ENCODE data around the gene IFI6. TPM values are rescaled to one million over a fixed set of nuclear protein-coding genes. Genes with fewer than 3 reads are reported as not detected.

The IFI6 gene
- polyA plus RNA-seq, 1 donor (not counting 4 experiments of a cell fraction or from before 2014, with no cell fraction given) = 618 TPM

DNA sequence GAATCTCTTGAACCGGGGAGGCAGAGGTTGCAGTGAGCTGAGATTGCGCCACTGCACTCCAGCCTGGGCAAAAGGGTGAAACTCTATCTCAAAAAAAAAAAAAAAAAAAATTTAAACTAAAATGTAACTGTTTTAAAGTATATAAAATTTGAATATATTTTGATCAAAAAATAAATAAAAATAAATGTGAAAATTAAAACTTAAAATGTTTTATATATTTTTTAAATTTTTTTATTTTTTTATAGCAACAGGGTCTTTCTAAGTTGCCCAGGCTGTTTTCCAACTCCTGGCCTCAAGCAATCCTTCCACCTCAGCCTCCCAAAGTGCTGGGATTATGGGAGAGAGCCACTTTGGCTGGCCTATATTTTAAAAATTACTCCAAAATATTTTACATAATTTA, 38.6 kb upstream of the IFI6 start:
- DNase-seq (ENCODE audit: low read depth, low spot score) (no peak), FAIRE-seq (no peak)
- H3K9me1 ChIP-seq (ENCODE audit: control insufficient read depth, extremely low read depth, insufficient read depth, low read length) = no peaks in the 10 kb centered on the region
- no peak overlapping the region for H3K27ac ChIP-seq (ENCODE audit: control insufficient read depth, insufficient read depth, low read length)
- no peaks in the 10 kb centered on the region for H3K27me3 ChIP-seq (ENCODE audit: control insufficient read depth, extremely low read depth, insufficient read depth, low read length)
- no peaks in the 10 kb centered on the region for H3K9me3 ChIP-seq (ENCODE audit: control insufficient read depth, low read depth, low read length)
- no peaks in the 10 kb centered on the region for H4K20me1 ChIP-seq (ENCODE audit: control insufficient read depth, extremely low read depth, insufficient read depth, low read length)
- no peaks in the 10 kb centered on the region for H3K4me1 ChIP-seq (ENCODE audit: control insufficient read depth, extremely low read depth, insufficient read depth, low read length)
- H2AFZ ChIP-seq (ENCODE audit: control insufficient read depth, low read length) = no peak overlapping the region
- no peak overlapping the region for H3K4me2 ChIP-seq (ENCODE audit: control insufficient read depth, extremely low read depth, insufficient read depth, low read depth, low read length)
- no peak overlapping the region for H3K9ac ChIP-seq (ENCODE audit: control insufficient read depth, extremely low read depth, insufficient read depth, low read length)
- dilution Hi-C loops (cut with MboI; ENCODE audit: extremely low pct_ligation_motif_present, low sequenced_read_pairs) = no loop called here
- no peaks in the 10 kb centered on the region for H3K79me2 ChIP-seq (ENCODE audit: control insufficient read depth, insufficient read depth, low read length)
- H3K36me3 ChIP-seq (ENCODE audit: control insufficient read depth in 2 of 2, extremely low read depth in 1 of 2, insufficient read depth in 2 of 2, low read length in 2 of 2) = no peaks in the 10 kb centered on the region
- no peak overlapping the region for H3K4me3 ChIP-seq (ENCODE audit: control insufficient read depth in 2 of 3, extremely low read depth in 1 of 3, insufficient read depth in 2 of 3, low read depth in 1 of 3, low read length in 3 of 3)
- TF ChIP-seq, protein P1, sequence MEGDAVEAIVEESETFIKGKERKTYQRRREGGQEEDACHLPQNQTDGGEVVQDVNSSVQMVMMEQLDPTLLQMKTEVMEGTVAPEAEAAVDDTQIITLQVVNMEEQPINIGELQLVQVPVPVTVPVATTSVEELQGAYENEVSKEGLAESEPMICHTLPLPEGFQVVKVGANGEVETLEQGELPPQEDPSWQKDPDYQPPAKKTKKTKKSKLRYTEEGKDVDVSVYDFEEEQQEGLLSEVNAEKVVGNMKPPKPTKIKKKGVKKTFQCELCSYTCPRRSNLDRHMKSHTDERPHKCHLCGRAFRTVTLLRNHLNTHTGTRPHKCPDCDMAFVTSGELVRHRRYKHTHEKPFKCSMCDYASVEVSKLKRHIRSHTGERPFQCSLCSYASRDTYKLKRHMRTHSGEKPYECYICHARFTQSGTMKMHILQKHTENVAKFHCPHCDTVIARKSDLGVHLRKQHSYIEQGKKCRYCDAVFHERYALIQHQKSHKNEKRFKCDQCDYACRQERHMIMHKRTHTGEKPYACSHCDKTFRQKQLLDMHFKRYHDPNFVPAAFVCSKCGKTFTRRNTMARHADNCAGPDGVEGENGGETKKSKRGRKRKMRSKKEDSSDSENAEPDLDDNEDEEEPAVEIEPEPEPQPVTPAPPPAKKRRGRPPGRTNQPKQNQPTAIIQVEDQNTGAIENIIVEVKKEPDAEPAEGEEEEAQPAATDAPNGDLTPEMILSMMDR (optimal IDR thresholded peaks at IDR 0.05 in 1 of 3, IDR thresholded peaks at IDR 0.05 in 1 of 3, conservative IDR thresholded peaks at IDR 0.05 in 1 of 3; ENCODE audit: extremely low read depth in 1 of 3, insufficient read depth in 2 of 3, low read length in 3 of 3) = no peak
- TF ChIP-seq EZH2 (IDR thresholded peaks at IDR 0.05; ENCODE audit: low read length) = no peak

DNA sequence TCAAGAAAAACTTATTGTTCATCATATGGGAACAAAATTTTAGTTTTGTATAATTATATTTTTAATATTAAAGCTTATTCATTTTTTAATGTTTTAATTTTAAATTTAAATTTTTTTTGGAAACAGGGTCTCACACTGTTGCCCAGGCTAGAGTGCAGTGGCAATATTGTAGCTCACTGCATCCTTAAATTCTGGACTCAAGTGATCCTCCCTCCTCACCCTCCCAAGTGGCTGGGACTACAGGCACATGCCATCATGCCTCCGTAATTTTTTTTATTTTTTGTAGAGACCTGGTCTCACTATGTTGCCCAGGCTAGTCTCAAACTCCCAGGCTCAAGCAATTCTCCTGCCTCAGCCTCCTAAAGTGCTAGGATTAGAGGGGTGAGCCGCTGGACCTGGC, 33.6 kb upstream of the IFI6 start:
- Histone ChIP-seq H2AFZ (ENCODE audit: control insufficient read depth, low read length) (no peak overlapping the region), H3K27me3 (ENCODE audit: control insufficient read depth, extremely low read depth, insufficient read depth, low read length) (no peaks in the 10 kb centered on the region), H3K36me3 (ENCODE audit: control insufficient read depth in 2 of 2, extremely low read depth in 1 of 2, insufficient read depth in 2 of 2, low read length in 2 of 2) (no peaks in the 10 kb centered on the region), H4K20me1 (ENCODE audit: control insufficient read depth, extremely low read depth, insufficient read depth, low read length) (no peaks in the 10 kb centered on the region), H3K4me3 (ENCODE audit: control insufficient read depth in 2 of 3, extremely low read depth in 1 of 3, insufficient read depth in 2 of 3, low read depth in 1 of 3, low read length in 3 of 3) (no peak overlapping the region), H3K27ac (ENCODE audit: control insufficient read depth, insufficient read depth, low read length) (no peak overlapping the region), H3K4me1 (ENCODE audit: control insufficient read depth, extremely low read depth, insufficient read depth, low read length) (no peaks in the 10 kb centered on the region), H3K9ac (ENCODE audit: control insufficient read depth, extremely low read depth, insufficient read depth, low read length) (no peak overlapping the region), H3K9me1 (ENCODE audit: control insufficient read depth, extremely low read depth, insufficient read depth, low read length) (no peaks in the 10 kb centered on the region), H3K4me2 (ENCODE audit: control insufficient read depth, extremely low read depth, insufficient read depth, low read depth, low read length) (no peak overlapping the region), H3K79me2 (ENCODE audit: control insufficient read depth, insufficient read depth, low read length) (no peaks in the 10 kb centered on the region), H3K9me3 (ENCODE audit: control insufficient read depth, low read depth, low read length) (no peaks in the 10 kb centered on the region)
- dilution Hi-C loops (cut with MboI; ENCODE audit: extremely low pct_ligation_motif_present, low sequenced_read_pairs) = no loop called here
- TF ChIP-seq EZH2 (IDR thresholded peaks at IDR 0.05; ENCODE audit: low read length) = no peak
- TF ChIP-seq, protein P1 (optimal IDR thresholded peaks at IDR 0.05 in 1 of 3, IDR thresholded peaks at IDR 0.05 in 1 of 3, conservative IDR thresholded peaks at IDR 0.05 in 1 of 3; ENCODE audit: extremely low read depth in 1 of 3, insufficient read depth in 2 of 3, low read length in 3 of 3) = no peak
- FAIRE-seq (no peak), DNase-seq (ENCODE audit: low read depth, low spot score) (no peak)
